ENCODE data around the gene ABCF2. TPM values are rescaled to one million over a fixed set of nuclear protein-coding genes. Genes with fewer than 3 reads are reported as not detected.

Gene ABCF2
- total and polyA plus RNA-seq, 4 donors, result 6.3 to 15.6 (median 10.5) TPM

- no peak overlapping the region for H3K9ac ChIP-seq (ENCODE audit: low read depth in 1 of 2, low read length in 2 of 2)
- WGBS, result 92% methylated on average over 25 of the region's 25 CpGs
- no peak overlapping the region for H3K4me3 ChIP-seq (ENCODE audit: low read depth in 1 of 3, low read length in 3 of 3)
- H3K27ac ChIP-seq (ENCODE audit: low read depth in 1 of 2, low read length in 2 of 2), result no peak overlapping the region
- peaks cover 2 to 27% (median 10%) of the 10 kb centered on the region in 4 donors for H3K36me3 ChIP-seq (ENCODE audit: control insufficient read depth in 4 of 4, insufficient read depth in 3 of 4, low read depth in 1 of 4, low read length in 3 of 4)
- H3K4me1 ChIP-seq (ENCODE audit: control insufficient read depth in 4 of 4, insufficient read depth in 4 of 4, low read length in 3 of 4), result peaks cover 0 to 9% (median 2%) of the 10 kb centered on the region in 4 donors
- TF ChIP-seq REST (IDR thresholded peaks at IDR 0.05) (no peak), RAD21 (IDR thresholded peaks at IDR 0.05) (no peak), TAF1 (conservative IDR thresholded peaks at IDR 0.05) (no peak), EGR1 (IDR thresholded peaks at IDR 0.05; ENCODE audit: low read depth in 2 of 2) (no peak), RXRA (IDR thresholded peaks at IDR 0.05) (no peak), GABPA (IDR thresholded peaks at IDR 0.05 in 1 of 2, conservative IDR thresholded peaks at IDR 0.05 in 1 of 2) (no peak), SP1 (IDR thresholded peaks at IDR 0.05) (no peak), FOXA1 (IDR thresholded peaks at IDR 0.05) (no peak), JUND (IDR thresholded peaks at IDR 0.05) (no peak), FOXA2 (IDR thresholded peaks at IDR 0.05) (no peak), NR2F2 (IDR thresholded peaks at IDR 0.05) (no peak), HNF4A (conservative IDR thresholded peaks at IDR 0.05) (no peak), HNF4G (IDR thresholded peaks at IDR 0.05) (no peak), YY1 (IDR thresholded peaks at IDR 0.05) (no peak)
- TF ChIP-seq, protein P1, sequence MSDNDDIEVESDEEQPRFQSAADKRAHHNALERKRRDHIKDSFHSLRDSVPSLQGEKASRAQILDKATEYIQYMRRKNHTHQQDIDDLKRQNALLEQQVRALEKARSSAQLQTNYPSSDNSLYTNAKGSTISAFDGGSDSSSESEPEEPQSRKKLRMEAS (IDR thresholded peaks at IDR 0.05), result no peak
- TF ChIP-seq, protein P2, sequence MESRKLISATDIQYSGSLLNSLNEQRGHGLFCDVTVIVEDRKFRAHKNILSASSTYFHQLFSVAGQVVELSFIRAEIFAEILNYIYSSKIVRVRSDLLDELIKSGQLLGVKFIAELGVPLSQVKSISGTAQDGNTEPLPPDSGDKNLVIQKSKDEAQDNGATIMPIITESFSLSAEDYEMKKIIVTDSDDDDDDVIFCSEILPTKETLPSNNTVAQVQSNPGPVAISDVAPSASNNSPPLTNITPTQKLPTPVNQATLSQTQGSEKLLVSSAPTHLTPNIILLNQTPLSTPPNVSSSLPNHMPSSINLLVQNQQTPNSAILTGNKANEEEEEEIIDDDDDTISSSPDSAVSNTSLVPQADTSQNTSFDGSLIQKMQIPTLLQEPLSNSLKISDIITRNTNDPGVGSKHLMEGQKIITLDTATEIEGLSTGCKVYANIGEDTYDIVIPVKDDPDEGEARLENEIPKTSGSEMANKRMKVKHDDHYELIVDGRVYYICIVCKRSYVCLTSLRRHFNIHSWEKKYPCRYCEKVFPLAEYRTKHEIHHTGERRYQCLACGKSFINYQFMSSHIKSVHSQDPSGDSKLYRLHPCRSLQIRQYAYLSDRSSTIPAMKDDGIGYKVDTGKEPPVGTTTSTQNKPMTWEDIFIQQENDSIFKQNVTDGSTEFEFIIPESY (IDR thresholded peaks at IDR 0.05), result no peak
- TF ChIP-seq, protein P3, sequence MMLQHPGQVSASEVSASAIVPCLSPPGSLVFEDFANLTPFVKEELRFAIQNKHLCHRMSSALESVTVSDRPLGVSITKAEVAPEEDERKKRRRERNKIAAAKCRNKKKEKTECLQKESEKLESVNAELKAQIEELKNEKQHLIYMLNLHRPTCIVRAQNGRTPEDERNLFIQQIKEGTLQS (IDR thresholded peaks at IDR 0.05), result no peak
- TF ChIP-seq, protein P4, sequence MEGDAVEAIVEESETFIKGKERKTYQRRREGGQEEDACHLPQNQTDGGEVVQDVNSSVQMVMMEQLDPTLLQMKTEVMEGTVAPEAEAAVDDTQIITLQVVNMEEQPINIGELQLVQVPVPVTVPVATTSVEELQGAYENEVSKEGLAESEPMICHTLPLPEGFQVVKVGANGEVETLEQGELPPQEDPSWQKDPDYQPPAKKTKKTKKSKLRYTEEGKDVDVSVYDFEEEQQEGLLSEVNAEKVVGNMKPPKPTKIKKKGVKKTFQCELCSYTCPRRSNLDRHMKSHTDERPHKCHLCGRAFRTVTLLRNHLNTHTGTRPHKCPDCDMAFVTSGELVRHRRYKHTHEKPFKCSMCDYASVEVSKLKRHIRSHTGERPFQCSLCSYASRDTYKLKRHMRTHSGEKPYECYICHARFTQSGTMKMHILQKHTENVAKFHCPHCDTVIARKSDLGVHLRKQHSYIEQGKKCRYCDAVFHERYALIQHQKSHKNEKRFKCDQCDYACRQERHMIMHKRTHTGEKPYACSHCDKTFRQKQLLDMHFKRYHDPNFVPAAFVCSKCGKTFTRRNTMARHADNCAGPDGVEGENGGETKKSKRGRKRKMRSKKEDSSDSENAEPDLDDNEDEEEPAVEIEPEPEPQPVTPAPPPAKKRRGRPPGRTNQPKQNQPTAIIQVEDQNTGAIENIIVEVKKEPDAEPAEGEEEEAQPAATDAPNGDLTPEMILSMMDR (IDR thresholded peaks at IDR 0.05; ENCODE audit: low read depth, low read length, missing input control), result no peak
- DNase-seq (ENCODE audit: low spot score), result no peak
- H3K27me3 ChIP-seq (ENCODE audit: control insufficient read depth in 4 of 4, insufficient read depth in 4 of 4, low read length in 3 of 4), result no peaks in the 10 kb centered on the region
- no peaks in the 10 kb centered on the region for H3K9me3 ChIP-seq (ENCODE audit: control insufficient read depth in 4 of 4, low read length in 3 of 4)
These were observed 12.2 kb upstream of the ABCF2 start for GRCh38 chr7:151238924-151239836.
